GM12878 (cell line): Measurements from ENCODE around the gene SULT1A2. TPM values are rescaled to one million over a fixed set of nuclear protein-coding genes. Genes with fewer than 3 reads are reported as not detected.

ENCODE experiments used
- ATAC-seq: fragments of 200-7000 bp; cut with Tn5 transposase; 3 replicates; pipeline ENCODE4 v1.9.1; 2020; ENCODE audit warnings: mild to moderate bottlenecking, moderate library complexity
- BruUV-seq: library from RNA; stranded (reverse); fragments of 400-500 nt; replicated peaks from 2 replicates; lab custom pipeline; 2021; lab: Mats Ljungman, UMichigan
- CTCF ChIA-PET: fragments of 300-600 bp; sonication (Branson Sonifier 250); formaldehyde crosslinking; extraction: SDS; loops from one replicate; lab custom pipeline; 2021; ENCODE audit warnings: inconsistent platforms; lab: Yijun Ruan, JAX
- POLR2A ChIA-PET: fragments of 350-600 bp; formaldehyde crosslinking; extraction: SDS; loops from one replicate; lab custom pipeline; 2021; ENCODE audit warnings: inconsistent platforms; lab: Charles Lee
- RAD21 ChIA-PET: fragments of 300-600 bp; sonication (Branson Sonifier 250); formaldehyde crosslinking; loops from one replicate; lab custom pipeline; 2023; ENCODE audit warnings: antibody characterized with exemption; ENCODE audit not compliant: unreplicated experiment; lab: Charles Lee
- SMC1A ChIA-PET: fragments of 300-600 bp; sonication (Branson Sonifier 250); formaldehyde crosslinking; loops from one replicate; lab custom pipeline; 2023; ENCODE audit not compliant: unreplicated experiment, uncharacterized antibody; lab: Charles Lee
- DNase-seq: peaks from one replicate; pipeline ENCODE4 v3.0.0-alpha.2; 2011; ENCODE audit warnings: low read depth, low spot score
- FAIRE-seq: peaks from 3 replicates; lab custom pipeline; 2011; peaks lifted over from hg19 to GRCh38; lab: Jason Lieb, UNC
- H2AFZ ChIP-seq: 2 replicates; pipeline ENCODE4 v1.6.0; 2011; ENCODE audit warnings: low read depth, low read length, control low read depth; ENCODE audit not compliant: control insufficient read depth
- H3K27ac ChIP-seq: 2 replicates; pipeline ENCODE4 v1.5.1; 2011; ENCODE audit warnings: control low read depth; ENCODE audit not compliant: control insufficient read depth, insufficient read depth
- H3K27me3 ChIP-seq, 2 experiments: replicated peaks in 1 of 2; 2 replicates each; pipeline versions ENCODE4 v1.6.0 to v1.6.1; 2011; ENCODE audit warnings: low read length in 1 of 2; ENCODE audit not compliant: control insufficient read depth in 2 of 2, insufficient read depth in 2 of 2
- H3K36me3 ChIP-seq, 2 experiments: 2 replicates each; pipeline ENCODE4 v1.5.1; 2011; ENCODE audit warnings: low read length in 1 of 2; ENCODE audit not compliant: control insufficient read depth in 2 of 2, insufficient read depth in 2 of 2
- H3K4me1 ChIP-seq: 2 replicates; pipeline ENCODE4 v1.6.1; 2011; ENCODE audit warnings: mild to moderate bottlenecking, low read length, moderate library complexity, mixed read lengths; ENCODE audit not compliant: control insufficient read depth, insufficient read depth
- H3K4me2 ChIP-seq: 2 replicates; pipeline ENCODE4 v1.6.0; 2011; ENCODE audit warnings: control low read depth; ENCODE audit not compliant: control insufficient read depth, insufficient read depth
- H3K4me3 ChIP-seq: fragments of 200-600 bp; sonication (generic); 2 replicates; pipeline ENCODE4 v1.5.1; 2016
- H3K79me2 ChIP-seq: 2 replicates; pipeline ENCODE4 v1.6.0; 2011; ENCODE audit warnings: low read length; ENCODE audit not compliant: control insufficient read depth, insufficient read depth
- H3K9ac ChIP-seq: 2 replicates; pipeline ENCODE4 v1.8.0; 2011; ENCODE audit warnings: low read length, control low read depth, mixed read lengths; ENCODE audit not compliant: control insufficient read depth, insufficient read depth
- H3K9me3 ChIP-seq: replicated peaks from 3 replicates; pipeline ENCODE4 v1.5.1; 2011; ENCODE audit warnings: mild to moderate bottlenecking, low read length; ENCODE audit not compliant: control insufficient read depth, insufficient read depth
- H4K20me1 ChIP-seq: 2 replicates; pipeline ENCODE4 v1.6.0; 2011; ENCODE audit not compliant: control insufficient read depth, insufficient read depth
- CHD2 ChIP-seq: IDR thresholded peaks from 2 replicates; pipeline ENCODE4 v1.6.1; 2011; ENCODE audit warnings: low read depth, low read length, improper control_type of control experiment, borderline replicate concordance
- ETV6 ChIP-seq, 2 experiments: fragments of 450-650 bp in 1 of 2; IDR thresholded peaks in 1 of 2; conservative IDR thresholded peaks in 1 of 2; 2 replicates each; pipeline ENCODE4 v1.6.1; 2014; ENCODE audit warnings: antibody characterized with exemption in 1 of 2, borderline replicate concordance in 1 of 2, low read depth in 1 of 2, mild to moderate bottlenecking in 1 of 2, moderate library complexity in 1 of 2
- IRF3 ChIP-seq: fragments of 450-650 bp; IDR thresholded peaks from 2 replicates; pipeline ENCODE4 v1.6.1; 2014; ENCODE audit warnings: mild to moderate bottlenecking
- KLF5 ChIP-seq: fragments of 450-650 bp; IDR thresholded peaks from 2 replicates; pipeline ENCODE4 v1.6.1; 2014; ENCODE audit warnings: mild to moderate bottlenecking; ENCODE audit not compliant: partially characterized antibody
- LARP7 ChIP-seq: fragments of 450-650 bp; IDR thresholded peaks from 2 replicates; pipeline ENCODE4 v1.6.1; 2017; ENCODE audit warnings: mild to moderate bottlenecking
- NBN ChIP-seq: fragments of 450-650 bp; IDR thresholded peaks from 2 replicates; pipeline ENCODE4 v1.6.1; 2016
- NFIC ChIP-seq: IDR thresholded peaks from 2 replicates; pipeline ENCODE4 v1.6.1; 2012; ENCODE audit warnings: low read depth, mild to moderate bottlenecking, inconsistent platforms, low read length, moderate library complexity
- NFYB ChIP-seq: IDR thresholded peaks from 2 replicates; pipeline ENCODE4 v1.6.1; 2011; ENCODE audit warnings: low read depth, mild to moderate bottlenecking, low read length, improper control_type of control experiment, moderate library complexity; ENCODE audit not compliant: insufficient read depth
- POLR2AphosphoS5 ChIP-seq: IDR thresholded peaks from 2 replicates; pipeline ENCODE4 v1.6.1; 2011; ENCODE audit warnings: mild to moderate bottlenecking, low read length, inconsistent platforms
- RBBP5 ChIP-seq: fragments of 200-600 bp; sonication (generic); conservative IDR thresholded peaks from 2 replicates; pipeline ENCODE4 v1.6.1; 2016
- RELA ChIP-seq: fragments of 450-650 bp; IDR thresholded peaks from 2 replicates; pipeline ENCODE4 v1.8.0; 2014; ENCODE audit warnings: borderline replicate concordance; ENCODE audit not compliant: partially characterized antibody
- SIN3A ChIP-seq: IDR thresholded peaks from 2 replicates; pipeline ENCODE4 v1.6.1; 2012; ENCODE audit warnings: low read depth, low read length, improper control_type of control experiment
- SMC3 ChIP-seq: IDR thresholded peaks from 2 replicates; pipeline ENCODE4 v1.6.1; 2011; ENCODE audit warnings: low read length, improper control_type of control experiment, borderline replicate concordance
- SREBF1 ChIP-seq: IDR thresholded peaks from 2 replicates; pipeline ENCODE4 v1.6.1; 2012; ENCODE audit warnings: mild to moderate bottlenecking, low read length
- WRNIP1 ChIP-seq: IDR thresholded peaks from 2 replicates; pipeline ENCODE4 v1.6.1; 2011; ENCODE audit warnings: low read depth, low read length, improper control_type of control experiment, borderline replicate concordance
- ZNF207 ChIP-seq: fragments of 450-650 bp; IDR thresholded peaks from 2 replicates; pipeline ENCODE4 v1.6.1; 2014; ENCODE audit warnings: antibody characterized with exemption, mild to moderate bottlenecking, borderline replicate concordance
- ZNF24 ChIP-seq: fragments of 450-650 bp; IDR thresholded peaks from 2 replicates; pipeline ENCODE4 v1.6.1; 2017; ENCODE audit warnings: antibody characterized with exemption, mild to moderate bottlenecking
- ZNF274 ChIP-seq: IDR thresholded peaks from one replicate; pipeline ENCODE4 v1.8.0; 2011; ENCODE audit not compliant: insufficient read length, insufficient read depth
- ZZZ3 ChIP-seq: IDR thresholded peaks from 2 replicates; pipeline ENCODE4 v1.6.1; 2011; ENCODE audit warnings: low read depth; ENCODE audit not compliant: control insufficient read depth, insufficient read length
- WGBS: methylation state at CpG from one replicate; pipeline ENCODE4 v1.1.6; 2016; ENCODE audit warnings: low lambda C conversion rate; ENCODE audit not compliant: insufficient replicate concordance, insufficient coverage; ENCODE audit errors: missing lambda C conversion rate; 5-methylcytosine and 5-hydroxymethylcytosine counted together
- in situ Hi-C: fragments of 300-500 bp; cut with MboI; formaldehyde crosslinking; loops from 9 replicates; pipeline ENCODE4 v1.14.3; 2018; ENCODE audit warnings: mixed read lengths
- intact Hi-C: fragments of 100-400 bp; cut with micrococcal nuclease; formaldehyde crosslinking; loops from one replicate; pipeline ENCODE4 v1.14.2; 2022; ENCODE audit not compliant: unreplicated experiment
- polyA plus RNA-seq, 11 experiments: library from polyadenylated mRNA; depleted of rRNA in 4 of 11; unstranded in 6 of 11; stranded (reverse) in 5 of 11; fragments of >200 nt; fragmentation: Nextera tagmentation in 4 of 11; fragmentation: Illumina TruSeq in 1 of 11; extraction: Ambion mirVana in 4 of 11; extraction: Trizol in 1 of 11; gene quantifications; 1 replicate in 1 of 11; 2 replicates in 10 of 11; pipeline versions ENCODE4 v1.2.1 to v1.2.3, GENCODE V29; 2011 to 2016; ENCODE audit warnings: inconsistent platforms in 2 of 11, missing spikeins in 2 of 11, low read depth in 1 of 11
- total RNA-seq, 4 experiments: library from RNA; depleted of rRNA in 3 of 4; stranded (reverse); fragments of >200 nt in 3 of 4; fragmentation: Illumina TruSeq in 1 of 4; extraction: Trizol in 1 of 4; gene quantifications; 2 replicates each; pipeline versions ENCODE4 v1.2.1 to v1.2.3, GENCODE V29; 2013 to 2021
- TF ChIP-seq, protein P1 (sequence below): fragments of 450-650 bp; conservative IDR thresholded peaks from 2 replicates; pipeline ENCODE4 v1.6.1; 2017; ENCODE audit warnings: mild to moderate bottlenecking, moderate library complexity

SULT1A2 gene
- total and polyA plus RNA-seq, 10 of the 15 experiments (the other 5 are each of a cell fraction or from before 2014, with no cell fraction given), result 0.06 to 0.39 (median 0.07) TPM; not detected in 7

DNA sequence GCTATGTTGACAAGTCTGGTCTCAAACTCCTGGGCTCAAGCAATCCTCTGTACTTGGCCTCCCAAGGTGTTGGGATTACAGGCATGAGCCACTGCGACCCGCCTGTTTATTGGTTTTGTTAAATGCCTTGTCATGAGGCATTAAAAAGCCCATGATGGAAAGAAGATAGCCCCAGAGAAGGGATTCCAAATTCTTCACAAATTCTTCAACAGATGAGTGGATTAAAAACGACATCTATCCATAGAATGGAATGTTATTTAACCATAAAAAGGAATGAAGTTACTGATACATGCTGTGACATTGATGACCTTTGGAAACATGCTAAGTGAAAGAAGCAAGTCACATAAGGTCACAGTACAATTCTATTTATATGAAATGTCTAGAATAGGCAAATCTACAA is 38.4 kb downstream of the SULT1A2 start:
- no TSS peak for BruUV-seq
- ATAC-seq (no peak), FAIRE-seq (no peak), DNase-seq (no peak)
- ChIA-PET RAD21 (no interaction called here), POLR2A (no interaction called here), CTCF (interaction anchor here (1.6 kb wide), 1 partner anchor 11 kb away, joined by 5 read pairs; no protein-coding TSS in a partner anchor), SMC1A (interaction anchor here (1.5 kb wide), 1 partner anchor 58 kb away, joined by 3 read pairs; no protein-coding TSS in a partner anchor)
- 94% methylated on average over 3 of the region's 3 CpGs for WGBS
- Histone ChIP-seq H3K9ac (no peak overlapping the region), H4K20me1 (no peaks in the 10 kb centered on the region), H3K27ac (no peak overlapping the region), H3K36me3 (no peaks in the 10 kb centered on the region), H2AFZ (no peak overlapping the region), H3K9me3 (no peaks in the 10 kb centered on the region; the same call in 2 of the 3 replicates), H3K27me3 (no peaks in the 10 kb centered on the region), H3K4me2 (no peak overlapping the region), H3K4me1 (peaks cover 17% of the 10 kb centered on the region), H3K79me2 (peaks cover 4% of the 10 kb centered on the region), H3K4me3 (no peak overlapping the region)
- intact Hi-C loops, result no loop called here
- in situ Hi-C loops, result no loop called here
- TF ChIP-seq KLF5, result no peak
- no peak for TF ChIP-seq ZNF24
- TF ChIP-seq WRNIP1, result no peak
- no peak for TF ChIP-seq RELA
- TF ChIP-seq NBN, result no peak
- no peak for TF ChIP-seq SMC3
- no peak for TF ChIP-seq NFIC
- no peak for TF ChIP-seq IRF3
- no peak for TF ChIP-seq NFYB
- no peak for TF ChIP-seq ZNF207
- TF ChIP-seq RBBP5, result no peak
- no peak for TF ChIP-seq ETV6 (conservative IDR thresholded peaks at IDR 0.05 in 1 of 2, IDR thresholded peaks at IDR 0.05 in 1 of 2; ENCODE audit: borderline replicate concordance in 1 of 2, low read depth in 1 of 2)
- TF ChIP-seq CHD2, result no peak
- no peak for TF ChIP-seq LARP7
- no peak for TF ChIP-seq SREBF1
- TF ChIP-seq ZNF274, result no peak
- no peak for TF ChIP-seq SIN3A
- TF ChIP-seq, protein P1, sequence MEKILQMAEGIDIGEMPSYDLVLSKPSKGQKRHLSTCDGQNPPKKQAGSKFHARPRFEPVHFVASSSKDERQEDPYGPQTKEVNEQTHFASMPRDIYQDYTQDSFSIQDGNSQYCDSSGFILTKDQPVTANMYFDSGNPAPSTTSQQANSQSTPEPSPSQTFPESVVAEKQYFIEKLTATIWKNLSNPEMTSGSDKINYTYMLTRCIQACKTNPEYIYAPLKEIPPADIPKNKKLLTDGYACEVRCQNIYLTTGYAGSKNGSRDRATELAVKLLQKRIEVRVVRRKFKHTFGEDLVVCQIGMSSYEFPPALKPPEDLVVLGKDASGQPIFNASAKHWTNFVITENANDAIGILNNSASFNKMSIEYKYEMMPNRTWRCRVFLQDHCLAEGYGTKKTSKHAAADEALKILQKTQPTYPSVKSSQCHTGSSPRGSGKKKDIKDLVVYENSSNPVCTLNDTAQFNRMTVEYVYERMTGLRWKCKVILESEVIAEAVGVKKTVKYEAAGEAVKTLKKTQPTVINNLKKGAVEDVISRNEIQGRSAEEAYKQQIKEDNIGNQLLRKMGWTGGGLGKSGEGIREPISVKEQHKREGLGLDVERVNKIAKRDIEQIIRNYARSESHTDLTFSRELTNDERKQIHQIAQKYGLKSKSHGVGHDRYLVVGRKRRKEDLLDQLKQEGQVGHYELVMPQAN, result no peak
- TF ChIP-seq POLR2AphosphoS5, result no peak
- TF ChIP-seq ZZZ3, result no peak
